ENCODE results near the gene SERPINA1.
"Not testable (repeated sequence)": the region's sequence is repeated elsewhere in the genome, so short reads cannot be mapped to it uniquely, and the experiment has no call there.

SERPINA1 gene

DNA sequence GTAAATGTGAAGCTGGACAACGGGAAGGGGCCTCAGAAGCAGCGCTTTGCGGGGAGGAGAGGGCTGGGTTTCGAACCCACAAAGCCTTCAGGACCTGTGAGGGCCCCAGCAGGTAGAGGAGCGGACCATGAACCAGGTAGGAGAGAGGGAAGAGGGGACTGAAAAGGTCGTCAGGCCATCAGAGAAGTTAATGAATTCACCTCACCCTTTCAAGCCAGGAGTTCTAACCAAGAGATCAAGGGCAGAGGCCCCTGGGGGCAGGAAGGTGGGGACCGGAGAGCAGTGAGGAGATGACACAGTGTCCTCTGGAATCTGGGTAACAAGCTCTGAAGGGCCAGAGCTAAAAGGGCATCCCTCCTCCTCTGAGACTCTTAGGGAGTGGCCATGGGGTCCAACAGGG is 19.4 kb downstream of the SERPINA1 start:
- DNase-seq: no peak

DNA sequence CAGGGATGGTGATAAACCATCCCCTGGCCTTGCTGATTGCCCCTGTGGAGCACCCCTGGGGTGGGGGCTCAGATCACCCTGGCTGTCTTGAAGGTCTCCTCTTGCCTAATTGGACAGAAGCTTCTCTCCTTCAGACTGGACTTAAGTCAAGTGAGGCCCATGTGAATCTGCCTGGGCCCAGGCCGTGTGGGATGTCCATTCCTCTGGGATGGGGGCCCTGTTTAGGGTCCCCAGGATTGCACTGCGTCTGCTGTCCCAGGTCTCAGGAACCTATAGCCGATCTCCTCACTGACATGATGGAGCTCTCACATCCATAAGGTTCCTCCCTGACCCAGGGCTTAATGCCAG is 20.2 kb downstream of the SERPINA1 start:
- DNase-seq: no peak

DNA sequence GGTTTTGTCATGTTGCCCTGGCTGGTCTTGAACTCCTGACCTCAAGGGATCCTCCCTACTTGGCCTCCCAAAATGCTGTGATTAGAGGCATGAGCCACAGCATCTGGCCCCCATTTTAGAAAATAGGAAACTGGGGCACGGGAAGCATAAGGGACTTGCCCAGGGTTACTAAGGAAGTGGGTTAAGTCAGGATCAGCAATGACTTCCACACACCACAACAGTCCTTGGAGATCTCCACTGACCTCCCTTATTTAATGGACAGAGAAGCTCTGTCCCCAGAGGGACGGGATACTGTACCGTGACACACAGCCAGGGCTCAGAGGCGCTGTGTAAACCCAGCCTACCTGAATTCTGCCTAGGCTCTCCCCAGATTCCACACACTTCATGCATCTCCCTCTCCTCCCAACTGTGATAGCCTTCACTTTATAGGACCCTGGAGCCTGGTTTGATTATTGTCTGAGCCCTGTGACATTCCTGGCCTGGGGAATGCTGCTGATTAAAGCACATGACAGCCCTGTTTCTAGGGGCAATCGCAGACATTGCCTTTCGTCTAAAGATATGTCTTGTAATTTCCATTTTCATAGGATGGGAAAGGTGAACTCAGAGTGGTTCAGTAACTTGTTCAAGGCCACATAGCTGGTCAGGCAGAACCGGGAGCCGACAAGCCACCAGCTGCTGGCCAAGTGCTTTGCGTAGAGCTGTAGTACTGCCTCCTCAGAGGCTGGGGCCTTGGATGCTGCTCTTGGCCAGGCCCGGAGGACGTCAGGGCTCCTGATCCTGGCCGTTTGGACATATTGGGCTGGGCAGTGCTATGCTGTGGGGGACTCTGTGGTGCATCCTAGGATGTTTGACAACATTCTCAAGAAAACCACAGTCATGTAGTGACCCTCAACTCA is 20.8 kb downstream of the SERPINA1 start:
- no peak for DNase-seq

DNA sequence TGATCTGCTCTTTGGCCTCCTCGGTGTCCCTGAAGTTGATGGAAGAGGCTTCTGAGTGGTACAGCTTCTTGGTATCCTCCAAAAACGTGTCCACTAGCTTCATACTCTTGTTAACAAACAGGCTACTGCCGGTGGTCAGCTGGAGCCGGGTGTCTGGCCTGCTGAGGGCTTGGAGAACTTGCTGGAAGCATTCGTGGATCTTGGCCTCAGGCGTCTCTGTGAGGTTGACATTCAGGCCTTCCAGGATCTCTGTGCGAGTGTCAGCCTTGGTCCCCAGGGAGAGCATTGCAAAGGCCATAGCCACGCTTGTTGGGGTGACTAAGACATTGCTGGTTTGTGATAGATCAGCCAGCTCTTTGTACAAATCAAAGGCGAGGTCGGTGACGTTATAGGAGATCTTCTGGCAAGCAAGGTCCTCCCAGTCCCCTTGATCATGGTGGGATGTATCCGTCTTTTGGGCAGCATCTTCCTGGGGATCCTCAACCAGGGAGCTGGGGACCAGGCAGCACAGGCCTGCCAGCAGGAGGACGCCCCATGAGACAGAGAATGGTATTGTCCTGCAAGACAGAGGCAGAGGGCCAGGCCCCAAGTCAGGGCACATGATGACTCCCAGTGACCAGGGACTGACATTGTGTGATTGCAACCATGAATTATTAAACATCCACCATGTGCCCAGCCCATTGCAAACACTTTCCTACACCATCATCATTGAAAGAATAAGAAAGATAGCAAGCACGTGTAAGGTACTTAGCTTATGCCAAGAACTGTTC is 22.1 kb downstream of the SERPINA1 start, which contains the start of gene SERPINA2:
TSS of gene SERPINA2 (minus strand) at position 553 of the 770 bp plus-strand sequence.
- no peak for DNase-seq

DNA sequence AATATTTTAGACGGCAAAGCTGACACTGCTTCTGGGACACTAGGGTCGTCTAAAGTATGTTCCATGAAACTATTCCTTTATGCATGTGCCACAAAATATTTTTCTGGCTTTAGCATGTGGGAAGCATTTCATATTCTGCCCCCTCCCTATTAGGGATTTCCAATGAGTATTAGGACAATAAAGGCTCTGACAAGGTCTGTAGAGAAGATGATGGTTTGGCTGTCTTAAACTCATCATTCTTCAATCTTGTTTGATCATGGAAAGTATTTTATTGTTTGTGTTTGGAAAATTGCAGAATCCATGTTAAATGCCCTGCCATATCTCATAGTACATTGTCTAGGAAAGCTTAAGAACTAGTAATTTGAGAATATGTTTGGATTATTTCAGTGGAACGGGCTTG is 22.8 kb downstream of the SERPINA1 start:
- DNase-seq: no peak

DNA sequence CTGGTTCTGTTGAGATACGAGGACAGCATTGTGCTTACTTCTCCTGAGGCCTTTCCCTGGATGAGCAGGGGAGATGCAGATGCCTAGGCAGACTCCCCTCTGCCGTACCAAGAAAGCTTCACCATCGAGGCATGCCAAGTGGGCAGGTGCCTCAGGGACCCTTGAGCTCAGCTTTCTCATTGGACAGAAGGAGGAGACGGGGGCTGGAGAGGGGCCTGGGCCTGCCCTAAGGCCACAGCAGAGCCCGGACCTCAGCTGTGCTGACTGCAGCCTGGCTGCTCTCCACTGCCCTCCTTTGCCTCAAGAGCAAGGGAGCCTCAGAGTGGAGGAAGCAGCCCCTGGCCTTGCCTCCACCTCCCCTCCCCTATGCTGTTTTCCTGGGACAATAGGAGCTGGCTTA is 23.4 kb downstream of the SERPINA1 start:
- DNase-seq: no peak

DNA sequence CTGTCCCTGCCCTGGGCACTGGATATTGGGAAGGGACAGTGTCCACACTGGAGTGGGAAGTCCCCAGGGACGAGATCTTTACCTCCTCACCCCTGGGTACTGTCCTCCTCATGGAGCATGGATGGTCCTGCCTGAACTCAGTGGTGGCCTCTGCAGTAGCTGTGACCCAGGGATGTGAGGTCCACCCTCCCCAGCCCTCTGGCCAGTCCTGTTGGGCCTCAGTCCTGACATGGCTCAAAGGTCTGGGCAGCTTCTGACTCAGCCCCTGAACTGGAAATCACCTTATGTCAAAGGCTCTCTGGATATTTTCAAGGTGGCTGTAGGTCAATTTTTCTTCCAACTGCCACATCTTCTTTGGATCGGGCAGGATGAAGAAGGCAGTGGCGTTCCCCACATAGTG is 24.4 kb downstream of the SERPINA1 start:
- DNase-seq: no peak

DNA sequence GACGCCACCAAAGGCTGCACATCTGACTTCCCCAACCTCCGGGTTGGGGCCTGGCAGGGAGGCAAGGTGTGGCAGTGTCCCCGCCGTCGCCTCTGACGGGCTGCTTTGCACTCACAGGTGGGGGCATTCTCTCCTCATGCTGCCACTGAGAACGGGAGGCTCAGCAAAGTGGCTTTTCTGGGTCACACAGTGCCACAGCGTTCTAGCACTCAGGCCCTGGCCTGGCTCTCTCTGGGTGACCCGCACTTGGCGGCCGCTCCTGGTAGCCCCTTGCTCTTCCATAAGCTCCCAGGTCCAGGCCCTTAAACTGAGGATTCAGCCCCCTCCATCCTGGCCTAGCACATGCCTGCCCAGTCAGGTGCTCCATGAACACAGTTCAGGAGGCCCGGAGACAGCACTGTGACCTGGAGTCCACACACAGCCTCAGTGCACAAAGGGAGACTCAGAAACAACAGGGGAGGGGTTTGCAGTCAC is 25.2 kb downstream of the SERPINA1 start:
- no peak for DNase-seq

DNA sequence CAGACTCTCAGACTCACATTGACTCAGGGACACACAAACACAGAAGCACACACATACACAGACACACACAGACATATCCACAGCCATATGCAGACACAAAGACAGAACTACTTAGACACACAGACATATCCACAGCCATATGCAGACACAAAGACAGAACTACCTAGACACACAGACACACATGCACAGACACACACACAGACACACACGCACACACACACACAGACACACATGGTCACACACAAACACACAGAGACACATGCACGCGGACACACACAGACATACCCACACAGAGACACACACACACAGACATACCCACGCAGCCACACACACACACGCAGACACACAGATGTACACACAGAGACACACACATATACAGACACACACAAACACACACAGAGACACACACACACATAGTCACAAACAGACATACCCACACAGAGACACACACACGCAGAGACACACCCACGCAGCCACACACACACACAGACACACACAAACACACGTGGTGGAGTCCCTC is 25.7 kb downstream of the SERPINA1 start:
- no peak for DNase-seq

DNA sequence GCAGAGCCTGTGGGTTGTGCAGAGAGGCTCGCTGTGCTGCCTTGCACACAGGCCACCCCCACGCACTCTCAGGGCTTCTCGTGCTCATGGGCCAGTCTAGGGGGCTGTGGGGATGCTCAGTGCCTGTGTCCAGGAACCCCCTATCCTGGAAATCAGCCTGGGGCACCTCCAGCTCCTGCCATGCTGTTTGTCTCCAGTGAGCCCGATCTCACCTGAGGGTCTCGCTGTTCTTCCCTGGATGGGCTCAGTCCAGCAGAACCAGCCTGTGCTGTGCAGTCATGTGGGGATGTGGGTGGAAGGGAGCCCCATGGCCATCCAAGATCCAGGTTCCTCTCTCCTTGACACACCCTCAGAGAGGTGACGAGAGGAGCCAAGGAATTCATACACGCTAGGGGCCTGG is 26.7 kb downstream of the SERPINA1 start:
- no peak for DNase-seq

DNA sequence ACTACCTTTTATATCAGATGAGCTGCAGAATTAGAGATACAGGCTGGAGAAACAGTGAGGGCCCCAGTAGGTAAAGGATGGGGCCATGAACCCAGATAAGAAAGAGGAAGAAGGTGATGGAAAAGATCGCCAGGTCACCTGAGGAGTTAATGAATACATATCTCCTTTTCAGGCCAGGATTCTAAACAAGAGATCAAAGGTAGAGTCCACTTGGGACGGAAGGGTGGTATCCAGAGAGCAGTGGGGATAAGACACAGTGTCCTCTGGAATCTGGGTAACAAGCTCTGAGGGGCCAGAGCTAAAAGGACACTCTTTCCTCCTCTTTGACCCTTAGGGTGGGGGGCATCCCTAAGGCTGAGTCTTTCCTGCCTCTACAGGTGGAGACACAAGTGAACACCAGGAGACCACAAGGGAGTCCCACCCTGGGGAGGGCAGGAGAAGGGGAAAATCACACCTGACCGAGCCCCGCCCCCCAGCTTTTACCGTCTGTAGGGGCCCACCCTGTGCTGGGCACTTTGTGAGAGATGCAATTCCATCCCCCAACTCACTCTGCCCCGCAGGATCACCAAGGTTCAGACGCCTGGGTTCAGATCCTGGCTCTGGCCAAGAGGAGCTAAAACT is 27.3 kb downstream of the SERPINA1 start:
- no peak for DNase-seq

DNA sequence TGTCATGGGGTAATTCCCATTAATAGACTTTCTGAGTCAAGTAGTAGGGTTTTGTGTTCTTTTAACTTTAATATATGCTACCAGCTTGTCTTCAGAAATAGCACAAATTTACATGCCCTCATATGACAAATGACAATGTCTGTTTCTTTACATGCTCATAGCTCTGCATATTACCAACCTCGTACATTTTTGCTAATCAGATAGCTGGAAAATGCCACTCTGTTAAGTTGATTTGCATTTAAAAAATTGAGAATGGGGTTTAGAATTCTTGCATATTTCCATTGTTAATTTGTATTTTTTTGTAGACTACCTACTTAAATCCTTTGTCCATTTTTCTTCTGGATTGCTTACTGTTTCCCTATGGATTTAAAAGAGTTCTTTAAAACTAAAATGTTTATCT is 31.2 kb downstream of the SERPINA1 start:
- no peak for DNase-seq

DNA sequence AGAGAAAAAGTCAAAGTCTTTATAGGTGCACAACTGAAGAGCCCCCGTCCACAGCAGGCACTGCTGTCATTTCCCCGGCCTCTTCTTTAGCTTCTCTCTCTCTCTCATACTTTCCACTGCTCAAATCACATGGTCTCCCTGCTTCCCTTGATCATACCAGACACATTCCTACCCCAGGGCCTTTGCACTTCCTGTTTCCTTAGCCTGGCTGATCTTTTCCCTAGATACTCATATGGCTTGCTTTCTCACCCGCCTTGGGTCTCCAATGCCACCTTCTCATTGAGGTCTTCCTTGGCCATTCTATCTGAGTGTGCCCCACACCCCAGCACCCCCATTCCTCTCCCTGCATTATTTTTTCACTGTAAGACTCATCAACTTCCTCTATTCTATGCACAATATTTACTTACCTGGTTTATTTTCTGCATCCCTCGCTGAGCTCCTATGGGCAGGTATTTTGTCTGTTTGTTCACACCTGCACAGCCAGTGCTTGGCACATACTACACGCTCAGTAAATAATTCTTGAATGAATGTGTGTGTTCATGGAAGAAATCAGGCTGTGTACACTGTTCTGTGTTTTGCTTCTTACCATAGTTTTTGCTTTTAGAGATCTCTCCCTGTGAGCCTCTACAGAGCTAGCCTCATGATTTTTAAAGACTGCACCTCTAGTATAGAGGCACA is 31.9 kb downstream of the SERPINA1 start:
- DNase-seq: no peak

DNA sequence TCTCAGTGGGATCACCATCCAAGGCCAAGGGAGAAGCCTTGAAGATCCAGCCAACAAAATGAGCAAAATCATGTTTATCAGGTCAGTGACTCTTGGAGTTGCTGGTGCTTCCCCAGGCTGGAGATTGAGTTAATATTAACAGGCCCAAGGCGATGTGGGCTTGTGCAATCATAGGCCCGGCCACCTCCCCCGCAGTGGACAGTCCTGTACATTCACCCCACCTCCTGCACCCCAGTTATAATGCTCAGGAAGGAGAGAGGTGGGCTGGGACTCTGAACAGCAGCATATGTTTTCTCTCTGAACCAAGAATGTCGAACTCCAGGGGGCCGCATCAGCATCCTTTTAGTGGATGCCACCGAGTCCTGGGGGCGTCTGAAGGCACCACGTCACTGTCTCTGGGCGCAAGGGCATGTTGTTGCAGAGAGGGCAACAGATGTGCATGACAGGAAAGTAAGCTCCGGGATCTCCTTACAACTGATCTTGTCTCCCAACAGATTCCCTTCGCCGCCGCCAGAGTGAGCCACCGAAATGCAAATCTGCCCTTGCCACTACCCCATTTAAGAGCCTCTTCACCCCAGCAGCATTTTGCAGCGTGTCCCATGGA is 33.1 kb downstream of the SERPINA1 start:
- DNase-seq: peak; percentile 7

DNA sequence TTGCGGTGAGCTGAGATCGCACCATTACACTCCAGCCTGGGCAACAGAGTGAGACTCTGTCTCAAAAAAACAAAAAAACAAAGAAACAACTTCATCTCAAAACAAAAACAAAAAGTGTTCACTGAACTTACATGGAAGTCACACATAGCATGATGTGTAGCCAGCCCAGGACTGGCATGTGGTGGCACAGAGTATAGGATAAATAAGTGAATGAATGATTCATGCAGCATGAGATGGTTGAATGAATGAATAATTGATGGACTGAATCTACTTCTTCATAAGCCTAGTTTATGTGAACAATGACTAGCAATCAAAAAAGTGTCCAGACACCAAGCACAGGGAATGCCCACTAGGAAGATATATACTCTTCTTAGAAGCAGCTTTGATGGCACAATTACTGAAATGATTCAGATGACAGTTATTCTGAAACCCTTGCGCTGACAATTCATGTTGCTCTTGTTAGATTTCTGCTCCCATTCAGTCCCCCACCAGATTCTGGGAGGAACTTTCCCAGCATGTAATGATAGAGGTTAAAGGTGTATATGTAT is 33.7 kb downstream of the SERPINA1 start:
- no peak for DNase-seq

DNA sequence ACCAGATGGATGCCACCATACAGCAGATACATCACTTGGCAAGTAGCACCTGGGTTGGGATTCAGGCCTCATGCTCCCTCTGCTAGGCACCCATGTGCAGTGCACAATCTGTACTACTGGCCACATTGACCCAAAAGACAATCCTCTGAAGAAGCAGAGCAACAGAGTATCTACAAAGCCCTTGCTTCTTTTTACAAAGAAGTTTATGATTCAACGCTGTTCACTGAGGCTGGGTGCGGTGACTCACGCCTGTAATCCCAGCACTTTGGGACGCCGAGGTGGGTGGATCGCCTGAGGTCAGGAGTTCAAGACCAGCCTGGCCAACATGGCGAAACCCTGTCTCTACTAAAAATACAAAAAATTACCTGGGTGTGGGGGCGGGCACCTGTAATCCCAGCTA is 34.2 kb downstream of the SERPINA1 start:
- not testable (repeated sequence) for DNase-seq

DNA sequence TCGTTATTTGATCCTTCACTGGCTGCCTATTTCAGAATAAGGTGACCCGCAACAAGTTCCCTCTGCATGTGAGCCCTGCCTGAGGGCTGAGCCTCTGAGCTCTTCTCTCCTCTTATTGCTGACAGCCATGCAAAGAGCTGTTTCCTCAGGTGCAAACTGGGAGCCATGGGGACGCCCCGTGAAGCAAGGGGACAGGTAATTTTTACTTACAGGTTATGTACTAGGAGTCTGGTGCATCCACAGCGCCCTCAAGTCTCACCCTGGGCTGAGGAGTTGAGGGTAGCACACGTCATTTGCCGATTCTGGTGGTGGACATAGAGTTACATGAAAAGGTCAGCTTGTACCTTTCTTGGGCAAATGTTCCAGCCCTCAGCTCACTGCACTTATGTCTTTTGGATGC is 39.1 kb downstream of the SERPINA1 start:
- DNase-seq: no peak

DNA sequence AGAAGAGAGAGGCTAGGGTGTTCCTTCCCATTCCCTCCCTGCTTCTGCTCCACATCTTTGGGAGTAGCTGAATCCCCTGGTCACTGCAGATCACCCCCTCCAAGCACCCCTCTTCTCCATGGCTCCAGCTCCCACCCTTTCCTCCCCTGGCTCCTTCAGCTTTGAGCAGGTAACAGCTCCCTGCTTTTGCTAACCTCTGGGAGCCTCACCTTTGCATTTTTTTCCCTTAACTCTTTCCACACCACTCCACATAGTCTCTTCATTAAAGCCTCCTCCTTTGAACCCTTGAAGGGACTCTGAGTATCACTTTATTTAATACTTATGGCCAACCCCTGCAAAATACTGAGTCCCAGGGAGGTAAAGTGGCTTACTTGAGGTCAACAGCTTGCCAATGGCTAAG is 39.6 kb downstream of the SERPINA1 start:
- DNase-seq: no peak

DNA sequence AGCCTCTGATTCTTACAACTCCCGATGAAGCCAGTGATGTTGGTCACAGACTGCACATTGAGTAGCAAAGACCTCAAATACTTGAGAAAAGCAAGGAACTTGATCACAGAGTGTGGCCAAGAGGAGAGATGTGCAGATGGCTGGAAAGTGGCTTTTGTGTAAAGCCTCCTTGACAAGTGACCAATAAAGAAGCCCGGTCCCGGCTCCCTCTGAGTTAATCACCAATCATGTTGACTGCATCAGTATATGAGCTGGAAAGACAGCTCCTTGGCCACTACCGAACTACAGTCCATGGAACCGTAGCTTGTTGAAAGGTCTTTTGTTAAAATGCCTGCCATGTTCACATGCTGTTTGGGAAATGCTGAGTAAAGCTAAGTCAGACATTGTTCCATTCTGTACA is 41.6 kb downstream of the SERPINA1 start:
- DNase-seq: no peak

DNA sequence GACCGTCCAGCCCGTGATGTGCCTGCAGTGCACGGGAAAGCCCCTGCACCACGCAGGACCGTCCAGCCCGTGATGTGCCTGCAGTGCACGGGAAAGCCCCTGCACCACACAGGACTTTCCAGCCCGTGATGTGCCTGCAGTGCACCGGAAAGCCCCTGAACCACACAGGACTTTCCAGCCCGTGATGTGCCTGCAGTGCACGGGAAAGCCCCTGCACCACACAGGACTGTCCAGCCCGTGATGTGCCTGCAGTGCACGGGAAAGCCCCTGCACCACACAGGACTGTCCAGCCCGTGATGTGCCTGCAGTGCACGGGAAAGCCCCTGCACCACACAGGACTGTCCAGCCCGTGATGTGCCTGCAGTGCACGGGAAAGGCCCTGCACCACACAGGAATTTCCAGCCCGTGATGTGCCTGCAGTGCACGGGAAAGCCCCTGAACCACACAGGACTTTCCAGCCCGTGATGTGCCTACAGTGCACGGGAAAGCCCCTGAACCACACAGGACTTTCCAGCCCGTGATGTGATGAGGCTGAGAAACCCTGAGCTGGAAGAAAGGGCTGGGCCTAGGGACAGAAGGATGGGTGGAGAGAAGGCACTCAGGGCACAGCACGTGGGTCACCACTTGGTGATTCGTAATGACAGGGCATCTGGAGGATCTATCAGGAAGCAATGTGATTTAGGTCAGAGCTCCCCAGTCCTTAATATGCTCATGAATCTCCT is 42.2 kb downstream of the SERPINA1 start:
- peak; percentile 59 for DNase-seq

DNA sequence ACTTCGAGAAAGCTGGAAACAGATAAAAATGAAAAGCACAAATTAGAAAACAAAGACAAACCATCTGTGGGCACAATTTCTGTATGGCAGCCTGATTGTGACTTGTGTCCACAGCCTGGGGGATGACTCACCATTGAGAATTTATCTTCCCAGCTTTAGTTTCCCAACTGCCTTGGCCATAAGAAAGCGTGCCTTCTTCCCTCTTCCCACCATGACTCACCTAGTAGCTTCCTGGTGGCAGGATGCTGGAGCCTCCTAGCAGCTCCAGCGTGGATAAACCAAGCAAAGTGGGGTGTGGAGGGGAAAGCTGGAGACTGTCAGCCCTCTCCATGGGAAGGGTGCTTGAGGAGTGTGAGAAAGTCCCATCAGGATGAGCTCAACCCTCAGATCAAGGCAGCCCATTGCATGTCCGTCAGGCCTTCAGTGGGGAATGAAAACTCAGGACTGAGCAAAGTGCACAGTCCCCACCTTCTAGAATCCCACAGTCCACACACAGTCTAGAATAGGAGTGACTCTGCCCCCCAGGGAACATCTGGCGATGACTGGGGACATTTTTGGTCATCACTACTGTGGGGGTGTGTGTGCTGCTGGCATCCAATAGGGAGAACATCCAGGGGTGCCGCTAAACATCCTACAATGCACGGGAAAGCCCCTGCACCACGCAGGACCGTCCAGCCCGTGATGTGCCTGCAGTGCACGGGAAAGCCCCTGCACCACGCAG is 42.9 kb downstream of the SERPINA1 start:
- DNase-seq: no peak

All from CD4-positive, alpha-beta T cell treated with Interleukin-4 for 4 hours (primary cell).